ENCODE data around the gene PTPN9. TPM values are rescaled to one million over a fixed set of nuclear protein-coding genes. Genes with fewer than 3 reads are reported as not detected.

PTPN9 gene
- total RNA-seq (10 to 100 TPM; 12.7 to 19.6 (median 16.3) TPM), total RNA-seq (18.3 to 43.2 (median 28.1) reads per million in 29 experiments)
- total RNA-seq (2013), result 19.4 TPM

DNA sequence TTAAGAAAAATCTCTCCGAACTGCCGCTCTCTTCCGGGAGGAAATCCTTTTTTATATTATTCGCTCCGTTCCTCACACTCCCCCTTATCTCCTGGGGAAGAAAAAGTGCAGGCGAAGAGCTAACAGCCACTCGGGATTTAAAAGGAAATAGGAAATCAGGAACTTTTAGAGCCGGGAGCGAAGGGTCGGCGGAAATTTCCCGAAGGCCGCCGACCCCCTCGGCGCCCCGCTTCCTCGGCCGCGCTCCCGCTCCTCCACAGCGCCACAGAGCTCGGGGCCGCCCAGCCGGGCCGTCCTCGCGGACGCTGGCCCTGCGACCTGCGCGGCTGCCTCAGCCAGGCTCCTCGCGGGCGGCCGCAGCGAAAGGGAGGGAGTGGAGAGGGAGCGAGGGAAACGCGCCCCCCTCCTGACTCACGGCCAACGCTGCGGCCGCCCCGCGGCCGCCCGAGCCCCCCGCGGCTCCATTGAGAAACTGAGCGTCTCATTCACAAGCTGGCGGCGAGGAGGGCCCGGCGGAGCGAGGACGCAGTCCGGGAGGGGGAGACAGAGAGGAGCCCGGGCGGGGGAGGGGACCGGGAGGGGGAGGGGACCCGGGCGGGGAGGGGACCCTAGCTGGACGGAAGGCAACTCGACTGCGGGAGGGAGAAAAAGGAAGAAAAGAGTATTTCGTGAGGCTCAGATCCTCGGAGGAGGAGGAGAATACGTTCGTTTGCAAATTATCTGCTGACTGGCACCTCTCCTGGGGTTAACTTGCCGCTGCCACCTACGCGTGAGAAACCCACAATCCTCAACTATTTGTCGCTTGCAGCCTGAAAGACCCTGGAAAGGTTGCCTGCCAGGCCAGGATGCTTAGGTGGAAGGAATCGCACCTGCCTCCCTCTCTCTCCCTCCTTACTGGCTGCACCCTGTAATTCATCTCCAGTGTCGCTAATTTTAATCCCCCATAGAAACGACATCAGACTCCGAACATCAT, at the start of gene PTPN9:
PTPN9 (minus strand) TSS at position 368 of the 973 bp plus-strand sequence. CDS start 539 bp downstream, outside the sequence.
- peak; percentile 25 to 75 (median 56) for DNase-seq
- H3K27ac ChIP-seq (ENCODE audit: low read length), result peak within 1 kb of the TSS; percentile 71
- H3K27me3 ChIP-seq (replicated peaks in 1 of 2; ENCODE audit: control insufficient read depth in 2 of 2, extremely low read depth in 1 of 2, insufficient read depth in 2 of 2, low read length in 1 of 2), result no peaks in the 10 kb centered on the region
- peak within 1 kb of the TSS; percentile 92 to 93 for H3K27ac Mint-ChIP-seq
- H3K36me3 ChIP-seq (ENCODE audit: control insufficient read depth in 2 of 2, extremely low read depth in 1 of 2, insufficient read depth in 1 of 2, low read length in 1 of 2), result no peaks in the 10 kb centered on the region
- H3K4me1 Mint-ChIP-seq, result peaks cover 20 to 26% (median 24%) of the 10 kb centered on the region in 3 donors
- peak within 1 kb of the TSS; percentile 89 to 93 (median 90) for H3K4me3 Mint-ChIP-seq
- H3K27me3 Mint-ChIP-seq, result no peaks in the 10 kb centered on the region
- ChIA-PET CTCF (interaction anchor here in 1 of 2 donors (0.7 kb wide), 1 partner anchor 61 kb away, joined by 4 read pairs; the partner anchor contains the start of gene IMP3), POLR2A (interaction anchor here (0.6 to 0.8 kb wide), 3 partner anchors 61 to 448 kb away, joined by 3 to 10 read pairs (median 9); partner anchors contain the start of gene IMP3 (in 1 of the 2))
- H3K4me3 ChIP-seq (ENCODE audit: control insufficient read depth in 1 of 2, extremely low read depth in 1 of 2, low read length in 1 of 2), result peak within 1 kb of the TSS; percentile 79 to 83
- no peaks in the 10 kb centered on the region for H3K9me3 Mint-ChIP-seq
- WGBS (ENCODE audit: insufficient coverage), result under 1% methylated on average over 45 of the region's 78 CpGs
- ATAC-seq (replicated peaks in 1 of 4), result peak; percentile 82 to 88 (median 84)
- no peaks in the 10 kb centered on the region for H3K9me3 ChIP-seq
- peaks cover 4 to 21% of the 10 kb centered on the region in 2 experiments for H3K4me1 ChIP-seq (ENCODE audit: control insufficient read depth in 1 of 2, extremely low read depth in 1 of 2, insufficient read depth in 2 of 2, low read length in 2 of 2)
- H3K36me3 Mint-ChIP-seq, result no peaks in the 10 kb centered on the region

DNA sequence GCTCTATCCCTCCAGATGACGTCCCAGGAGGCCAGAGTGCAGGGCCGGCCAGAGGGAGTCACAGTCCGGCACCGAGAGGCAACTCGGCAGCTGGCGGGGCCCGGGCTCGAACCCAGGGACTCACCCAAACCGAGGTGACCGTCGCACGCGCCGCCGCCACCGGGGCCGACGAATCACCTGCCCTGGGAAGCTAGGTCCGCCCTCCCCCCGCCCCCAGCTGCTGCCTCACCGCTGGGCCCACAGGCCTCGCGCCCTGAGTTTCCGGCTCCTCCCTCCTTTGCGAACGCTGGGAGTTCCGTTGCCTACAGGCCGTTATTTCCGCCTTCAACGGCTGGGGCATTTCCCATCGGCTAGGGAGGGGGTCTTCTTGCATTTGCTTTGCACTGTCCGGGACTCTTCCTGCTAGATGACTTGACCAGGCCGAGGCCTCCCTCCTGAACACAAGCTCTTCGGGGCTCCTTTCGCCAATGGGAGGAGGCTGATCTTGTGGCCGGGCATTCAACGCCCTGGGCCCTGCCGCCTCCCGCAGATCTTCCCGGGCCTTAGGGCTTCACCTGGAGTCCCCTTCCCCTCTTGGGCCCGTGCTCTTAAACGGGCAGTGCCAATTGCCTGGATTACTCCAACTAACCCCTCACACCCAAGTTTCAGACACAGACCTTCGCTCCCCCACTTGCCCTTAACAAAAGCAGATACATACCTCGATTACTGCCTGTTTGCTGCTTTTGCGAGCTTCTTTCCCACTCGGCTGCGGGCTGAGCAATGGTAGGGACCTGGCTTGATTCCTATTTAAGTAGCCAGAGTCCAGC, 46.6 kb upstream of the PTPN9 start, which contains the start of gene SNUPN:
SNUPN (minus strand) TSS at position 184 of the 806 bp plus-strand sequence. CDS start 4,674 bp downstream, outside the sequence.
- H3K27me3 Mint-ChIP-seq, result no peaks in the 10 kb centered on the region
- ChIA-PET POLR2A (interaction anchor here in 1 of 2 donors (1.1 to 1.5 kb wide), 3 partner anchors 13 to 171 kb away, joined by 3 to 5 read pairs (median 4); partner anchors contain the start of gene IMP3), CTCF (interaction anchor here in 1 of 2 donors (0.6 to 2.8 kb wide), 10 partner anchors 10 to 756 kb away, joined by 3 to 12 read pairs (median 4); partner anchors contain the start of gene IMP3)
- Histone ChIP-seq H3K36me3 (ENCODE audit: control insufficient read depth in 2 of 2, extremely low read depth in 1 of 2, insufficient read depth in 1 of 2, low read length in 1 of 2) (no peaks in the 10 kb centered on the region), H3K27ac (ENCODE audit: low read length) (peak within 1 kb of the TSS; percentile 91), H3K27me3 (replicated peaks in 1 of 2; ENCODE audit: control insufficient read depth in 2 of 2, extremely low read depth in 1 of 2, insufficient read depth in 2 of 2, low read length in 1 of 2) (no peaks in the 10 kb centered on the region), H3K4me1 (ENCODE audit: control insufficient read depth in 1 of 2, extremely low read depth in 1 of 2, insufficient read depth in 2 of 2, low read length in 2 of 2) (peaks cover 8 to 25% of the 10 kb centered on the region in 2 experiments), H3K4me3 (ENCODE audit: control insufficient read depth in 1 of 2, extremely low read depth in 1 of 2, low read length in 1 of 2) (peak within 1 kb of the TSS; percentile 88), H3K9me3 (no peaks in the 10 kb centered on the region)
- 0% methylated on average over 33 of the region's 47 CpGs for WGBS (ENCODE audit: insufficient coverage)
- H3K9me3 Mint-ChIP-seq, result no peaks in the 10 kb centered on the region
- DNase-seq, result peak; percentile 82 to 97 (median 91)
- peak within 1 kb of the TSS; percentile 91 to 96 (median 92) for H3K4me3 Mint-ChIP-seq
- H3K4me1 Mint-ChIP-seq, result peaks cover 28 to 33% (median 30%) of the 10 kb centered on the region in 3 donors
- H3K36me3 Mint-ChIP-seq, result peaks cover 3% of the 10 kb centered on the region
- ATAC-seq (replicated peaks in 1 of 4), result peak; percentile 92 to 95 (median 94)
- H3K27ac Mint-ChIP-seq, result peak within 1 kb of the TSS; percentile 97 to 99

GRCh38 chr15:75622505-75622904, 43.4 kb upstream of the PTPN9 start:
- peaks cover 36 to 41% (median 37%) of the 10 kb centered on the region in 3 donors for H3K4me1 Mint-ChIP-seq
- Histone ChIP-seq H3K4me1 (ENCODE audit: control insufficient read depth in 1 of 2, extremely low read depth in 1 of 2, insufficient read depth in 2 of 2, low read length in 2 of 2) (peaks cover 8 to 33% of the 10 kb centered on the region in 2 experiments), H3K27me3 (replicated peaks in 1 of 2; ENCODE audit: control insufficient read depth in 2 of 2, extremely low read depth in 1 of 2, insufficient read depth in 2 of 2, low read length in 1 of 2) (no peaks in the 10 kb centered on the region), H3K36me3 (ENCODE audit: control insufficient read depth in 2 of 2, extremely low read depth in 1 of 2, insufficient read depth in 1 of 2, low read length in 1 of 2) (peaks cover 0 to 25% of the 10 kb centered on the region in 2 donors), H3K9me3 (no peaks in the 10 kb centered on the region), H3K27ac (ENCODE audit: low read length) (no peak overlapping the region), H3K4me3 (ENCODE audit: control insufficient read depth in 1 of 2, extremely low read depth in 1 of 2, low read length in 1 of 2) (no peak overlapping the region)
- no peaks in the 10 kb centered on the region for H3K27me3 Mint-ChIP-seq
- H3K36me3 Mint-ChIP-seq, result peaks cover 16% of the 10 kb centered on the region
- POLR2A ChIA-PET, result no interaction called here
- ATAC-seq (replicated peaks in 1 of 4), result no peak
- peak overlapping the region in 1 of 3 donors; percentile 31 for H3K4me3 Mint-ChIP-seq
- no peak for DNase-seq
- CTCF ChIA-PET, result interaction anchor here in 1 of 2 donors (0.7 kb wide), 1 partner anchor 113 kb away, joined by 3 read pairs; no protein-coding TSS in a partner anchor
- WGBS (ENCODE audit: insufficient coverage), result 33% methylated on average over 1 of the region's 2 CpGs
- H3K27ac Mint-ChIP-seq, result peak overlapping the region; percentile 79 to 82
- H3K9me3 Mint-ChIP-seq, result no peaks in the 10 kb centered on the region

DNA sequence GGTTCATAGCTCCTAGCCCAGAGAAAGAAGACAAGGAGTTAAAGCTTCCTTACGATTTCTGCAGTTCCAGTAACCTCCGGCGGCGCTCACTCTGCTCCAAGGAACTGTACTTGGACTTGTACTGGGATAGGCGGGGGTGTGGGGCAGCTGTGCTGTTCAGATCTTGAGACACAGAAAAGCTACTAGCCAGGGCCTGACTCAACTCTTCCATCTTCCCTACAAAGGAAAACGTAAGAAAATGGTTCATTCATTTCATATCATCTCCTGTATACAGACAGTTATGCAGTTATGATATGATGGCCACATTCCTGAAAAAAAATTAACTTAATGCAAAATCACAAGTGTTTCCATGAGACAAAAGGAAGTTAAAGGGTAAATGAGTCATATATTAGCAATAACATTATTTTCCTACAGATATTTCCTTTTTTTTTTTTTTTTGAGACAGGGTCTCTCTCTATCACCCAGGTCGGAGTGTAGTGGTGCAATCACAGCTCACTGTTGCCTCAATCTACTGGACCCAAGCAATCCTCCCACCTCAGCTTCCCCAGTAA, 41.8 kb upstream of the PTPN9 start:
- Mint-ChIP-seq H3K4me1 (peaks cover 29 to 36% (median 31%) of the 10 kb centered on the region in 3 donors), H3K27ac (peak overlapping the region; percentile 65 to 78), H3K9me3 (no peaks in the 10 kb centered on the region), H3K36me3 (peaks cover 30% of the 10 kb centered on the region), H3K4me3 (peak overlapping the region in 1 of 3 donors; percentile 30), H3K27me3 (no peaks in the 10 kb centered on the region)
- no peaks in the 10 kb centered on the region for H3K9me3 ChIP-seq
- peaks cover 0 to 28% of the 10 kb centered on the region in 2 experiments for H3K4me1 ChIP-seq (ENCODE audit: control insufficient read depth in 1 of 2, extremely low read depth in 1 of 2, insufficient read depth in 2 of 2, low read length in 2 of 2)
- DNase-seq, result no peak
- H3K27ac ChIP-seq (ENCODE audit: low read length), result no peak overlapping the region
- no peaks in the 10 kb centered on the region for H3K27me3 ChIP-seq (replicated peaks in 1 of 2; ENCODE audit: control insufficient read depth in 2 of 2, extremely low read depth in 1 of 2, insufficient read depth in 2 of 2, low read length in 1 of 2)
- ChIA-PET CTCF (interaction anchor here in 1 of 2 donors (0.5 to 0.6 kb wide), 2 partner anchors 10 to 16 kb away, joined by 4 to 5 read pairs; no protein-coding TSS in a partner anchor), POLR2A (interaction anchor here in 1 of 2 donors (0.8 kb wide), 1 partner anchor 169 kb away, joined by 3 read pairs; no protein-coding TSS in a partner anchor)
- no peak for ATAC-seq (replicated peaks in 1 of 4)
- peaks cover 0 to 39% of the 10 kb centered on the region in 2 donors for H3K36me3 ChIP-seq (ENCODE audit: control insufficient read depth in 2 of 2, extremely low read depth in 1 of 2, insufficient read depth in 1 of 2, low read length in 1 of 2)
- WGBS (ENCODE audit: insufficient coverage), result 87% methylated on average over 3 of the region's 7 CpGs
- no peak overlapping the region for H3K4me3 ChIP-seq (ENCODE audit: control insufficient read depth in 1 of 2, extremely low read depth in 1 of 2, low read length in 1 of 2)

DNA sequence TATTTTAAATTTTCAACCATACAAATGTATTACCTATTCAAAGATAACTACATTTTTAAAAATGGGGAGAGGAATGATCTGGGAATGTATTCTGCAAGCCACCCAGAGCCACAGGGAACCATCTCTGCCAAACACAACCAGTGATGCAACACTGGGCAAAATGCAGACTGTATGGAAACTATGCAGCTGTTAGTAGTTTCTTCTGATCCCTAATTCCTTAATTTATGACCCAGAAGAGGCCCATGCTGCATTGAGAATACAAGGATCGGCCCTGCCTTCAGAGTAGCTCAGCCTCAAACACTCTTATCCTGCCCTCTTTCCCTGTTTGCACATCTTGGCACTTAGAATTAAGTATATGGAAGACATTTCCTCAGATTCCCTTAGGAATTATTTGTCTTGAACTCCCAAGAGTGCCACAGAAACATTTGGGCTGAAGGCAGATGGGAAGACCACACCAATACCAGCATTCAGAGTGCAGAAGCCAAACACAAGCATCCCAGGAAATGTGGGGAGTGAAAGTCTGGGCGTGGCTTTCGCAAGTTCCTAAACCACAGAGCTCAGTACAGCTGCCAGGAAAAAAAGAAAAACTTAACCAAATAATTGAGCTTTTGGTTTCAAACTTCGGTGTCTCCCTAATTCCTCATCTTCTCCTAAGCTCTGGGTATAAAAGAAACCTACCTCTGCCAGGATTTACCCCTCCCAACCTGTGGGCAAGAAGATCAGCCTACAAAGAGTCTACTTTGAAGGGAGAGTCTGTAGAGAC, 41.1 kb upstream of the PTPN9 start:
- no peaks in the 10 kb centered on the region for H3K27me3 ChIP-seq (replicated peaks in 1 of 2; ENCODE audit: control insufficient read depth in 2 of 2, extremely low read depth in 1 of 2, insufficient read depth in 2 of 2, low read length in 1 of 2)
- POLR2A ChIA-PET, result interaction anchor here (0.6 to 0.8 kb wide), 2 partner anchors 118 to 168 kb away, joined by 3 read pairs; no protein-coding TSS in a partner anchor
- WGBS (ENCODE audit: insufficient coverage), result no CpG with 5 or more reads among the region's 4 CpGs
- ATAC-seq (replicated peaks in 1 of 4), result no peak
- no peaks in the 10 kb centered on the region for H3K27me3 Mint-ChIP-seq
- no peaks in the 10 kb centered on the region for H3K9me3 ChIP-seq
- H3K36me3 ChIP-seq (ENCODE audit: control insufficient read depth in 2 of 2, extremely low read depth in 1 of 2, insufficient read depth in 1 of 2, low read length in 1 of 2), result peaks cover 0 to 43% of the 10 kb centered on the region in 2 donors
- H3K9me3 Mint-ChIP-seq, result no peaks in the 10 kb centered on the region
- peaks cover 34% of the 10 kb centered on the region for H3K36me3 Mint-ChIP-seq
- no peak for DNase-seq
- H3K4me1 Mint-ChIP-seq, result peaks cover 27 to 35% (median 30%) of the 10 kb centered on the region in 3 donors
- peak overlapping the region; percentile 65 to 72 for H3K27ac Mint-ChIP-seq
- no peak overlapping the region for H3K4me3 ChIP-seq (ENCODE audit: control insufficient read depth in 1 of 2, extremely low read depth in 1 of 2, low read length in 1 of 2)
- H3K4me1 ChIP-seq (ENCODE audit: control insufficient read depth in 1 of 2, extremely low read depth in 1 of 2, insufficient read depth in 2 of 2, low read length in 2 of 2), result peaks cover 0 to 25% of the 10 kb centered on the region in 2 experiments
- CTCF ChIA-PET, result interaction anchor here in 1 of 2 donors (0.5 kb wide), 1 partner anchor 9 kb away, joined by 4 read pairs; no protein-coding TSS in a partner anchor
- H3K27ac ChIP-seq (ENCODE audit: low read length), result no peak overlapping the region
- peak overlapping the region in 1 of 3 donors; percentile 30 for H3K4me3 Mint-ChIP-seq
